Stimulated activated naive CD8-positive, alpha-beta T cell treated with anti-CD3 and anti-CD28 coated beads, Interleukin-15, amount 100 ng/mL, for 72 hours (primary cell): ENCODE data around the gene MTARC1.
A peak's percentile ranks its signal among the peaks of the same experiment; 100 is the strongest.

Experiments
- ATAC-seq: fragments of 150-1000 bp; cut with Tn5 transposase; 2 replicates; pipeline ENCODE4 v1.10.0; 2021; ENCODE audit warnings: mild to moderate bottlenecking, moderate library complexity
- DNase-seq, 2 donors: peaks; one replicate each; pipeline ENCODE4 v3.0.0; 2021 to 2022
- H3K27ac Mint-ChIP-seq, 2 donors: one replicate each; pipeline ENCODE4 v1.8.0; 2022; ENCODE audit warnings: mild to moderate bottlenecking in 2 of 2, mixed read lengths in 2 of 2, moderate library complexity in 2 of 2
- H3K27me3 Mint-ChIP-seq: one replicate; pipeline ENCODE4 v1.8.0; 2022; ENCODE audit warnings: mixed read lengths
- H3K4me1 Mint-ChIP-seq: one replicate; pipeline ENCODE4 v1.8.0; 2022; ENCODE audit warnings: mild to moderate bottlenecking, mixed read lengths
- H3K4me3 Mint-ChIP-seq, 2 donors: one replicate each; pipeline ENCODE4 v1.8.0; 2022; ENCODE audit warnings: mild to moderate bottlenecking in 2 of 2, mixed read lengths in 2 of 2, moderate library complexity in 1 of 2
- H3K9me3 Mint-ChIP-seq, 2 donors: one replicate each; pipeline ENCODE4 v1.8.0; 2022; ENCODE audit warnings: mixed read lengths in 2 of 2

The MTARC1 gene

GRCh38 chr1:220761688-220762427 lies 24.9 kb upstream of the MTARC1 start:
- DNase-seq (no peak), ATAC-seq (no peak)
- H3K27me3 Mint-ChIP-seq = peaks cover 12% of the 10 kb centered on the region
- H3K9me3 Mint-ChIP-seq = no peaks in the 10 kb centered on the region
- no peak overlapping the region for H3K27ac Mint-ChIP-seq
- no peak overlapping the region for H3K4me3 Mint-ChIP-seq
- H3K4me1 Mint-ChIP-seq = no peaks in the 10 kb centered on the region

- H3K4me1 Mint-ChIP-seq = no peaks in the 10 kb centered on the region
- no peak overlapping the region for H3K27ac Mint-ChIP-seq
- ATAC-seq (no peak), DNase-seq (no peak)
- peaks cover 2% of the 10 kb centered on the region for H3K27me3 Mint-ChIP-seq
- no peak overlapping the region for H3K4me3 Mint-ChIP-seq
- no peaks in the 10 kb centered on the region for H3K9me3 Mint-ChIP-seq
Observed at GRCh38 chr1:220764757-220765156, 22.0 kb upstream of the MTARC1 start.

DNA sequence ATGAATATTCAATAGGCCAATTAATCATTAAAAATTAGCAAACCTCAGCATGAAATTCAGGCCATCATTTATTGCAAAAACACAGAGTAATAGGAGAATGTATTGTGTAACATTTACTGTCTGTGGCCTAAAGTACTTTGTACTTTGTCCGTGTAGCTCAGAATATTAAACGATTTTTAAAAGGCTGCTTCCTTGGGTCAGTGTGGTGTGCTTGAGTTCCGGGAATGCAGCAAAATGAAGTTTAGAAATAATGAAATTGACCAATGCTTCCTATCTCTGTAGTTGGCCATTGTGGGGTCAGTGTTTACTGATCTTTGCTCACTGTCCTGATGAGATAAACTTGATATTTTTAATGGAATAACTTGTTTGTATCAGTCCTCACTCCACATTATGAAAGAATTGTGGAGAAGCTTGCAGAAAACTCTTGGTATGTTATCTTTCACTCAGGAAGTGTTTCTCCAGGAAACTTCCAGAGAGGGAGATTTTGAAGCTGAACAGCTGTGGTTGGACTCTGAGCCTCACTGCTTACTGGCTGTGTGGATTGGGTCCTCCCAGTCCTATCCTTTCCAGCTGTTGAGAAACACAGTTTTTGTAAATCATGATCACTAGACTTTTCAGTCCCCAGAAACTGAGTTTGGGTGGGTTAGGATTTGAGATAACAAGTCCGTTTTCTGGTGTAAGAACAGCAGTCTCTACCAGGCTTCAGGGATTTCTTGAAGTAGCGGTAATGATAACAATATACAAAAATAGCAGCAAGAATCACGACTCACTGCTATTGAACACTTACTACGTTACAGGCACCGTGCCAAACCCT lies 19.2 kb upstream of the MTARC1 start:
- DNase-seq = no peak
- H3K27me3 Mint-ChIP-seq = no peaks in the 10 kb centered on the region
- no peak for ATAC-seq
- no peak overlapping the region for H3K4me3 Mint-ChIP-seq
- no peaks in the 10 kb centered on the region for H3K9me3 Mint-ChIP-seq
- no peak overlapping the region for H3K27ac Mint-ChIP-seq
- no peaks in the 10 kb centered on the region for H3K4me1 Mint-ChIP-seq

DNA sequence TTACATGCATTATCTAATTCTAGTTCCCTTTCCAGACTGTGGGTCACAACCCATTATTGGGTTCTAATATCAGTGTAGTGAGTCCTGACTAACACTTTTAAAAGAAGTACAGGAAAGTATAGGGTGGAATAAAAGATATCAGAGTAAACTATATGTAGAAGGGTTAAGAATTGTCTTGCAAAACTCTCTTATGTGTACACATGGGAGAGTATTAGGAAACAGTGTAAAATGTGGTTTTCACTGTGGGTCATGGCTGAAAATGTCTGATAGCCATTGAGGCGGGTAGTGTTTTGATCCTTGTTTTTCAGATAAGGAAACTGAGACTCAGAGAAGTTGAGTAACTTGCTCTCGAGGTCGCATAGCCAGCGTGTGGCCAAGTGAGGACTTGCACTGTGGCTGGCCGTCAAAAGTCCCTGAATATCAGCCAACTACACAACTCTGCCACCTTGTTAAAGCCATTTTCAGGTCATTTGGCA lies 18.5 kb upstream of the MTARC1 start:
- H3K4me3 Mint-ChIP-seq = no peak overlapping the region
- no peaks in the 10 kb centered on the region for H3K9me3 Mint-ChIP-seq
- no peaks in the 10 kb centered on the region for H3K4me1 Mint-ChIP-seq
- H3K27ac Mint-ChIP-seq = no peak overlapping the region
- DNase-seq (no peak), ATAC-seq (no peak)
- peaks cover 6% of the 10 kb centered on the region for H3K27me3 Mint-ChIP-seq

GRCh38 chr1:220769205-220769604 lies 17.5 kb upstream of the MTARC1 start:
- Mint-ChIP-seq H3K4me3 (no peak overlapping the region), H3K9me3 (no peaks in the 10 kb centered on the region), H3K4me1 (no peaks in the 10 kb centered on the region), H3K27ac (peak overlapping the region in 1 of 2 donors; percentile 48), H3K27me3 (peaks cover 9% of the 10 kb centered on the region)
- no peak for DNase-seq
- ATAC-seq = no peak

- no peak overlapping the region for H3K27ac Mint-ChIP-seq
- H3K4me3 Mint-ChIP-seq = no peak overlapping the region
Observed at GRCh38 chr1:220770245-220770913, 16.3 kb upstream of the MTARC1 start.

GRCh38 chr1:220772846-220773245 lies 13.9 kb upstream of the MTARC1 start:
- Mint-ChIP-seq H3K27me3 (peaks cover 22% of the 10 kb centered on the region), H3K4me1 (no peaks in the 10 kb centered on the region), H3K27ac (peak overlapping the region in 1 of 2 donors; percentile 14), H3K9me3 (no peaks in the 10 kb centered on the region), H3K4me3 (no peak overlapping the region)
- ATAC-seq = no peak
- DNase-seq = no peak

More at GRCh38 chr1:220770245-220770913, 16.3 kb upstream of the MTARC1 start:
- ATAC-seq (no peak), DNase-seq (no peak)
- H3K27me3 Mint-ChIP-seq = peaks cover 9% of the 10 kb centered on the region
- no peaks in the 10 kb centered on the region for H3K9me3 Mint-ChIP-seq
- H3K4me1 Mint-ChIP-seq = no peaks in the 10 kb centered on the region

GRCh38 chr1:220775240-220775853 lies 11.4 kb upstream of the MTARC1 start:
- Mint-ChIP-seq H3K9me3 (no peaks in the 10 kb centered on the region), H3K27ac (no peak overlapping the region), H3K4me3 (no peak overlapping the region), H3K4me1 (no peaks in the 10 kb centered on the region), H3K27me3 (peaks cover 22% of the 10 kb centered on the region)
- no peak for ATAC-seq
- peak in 1 of 2 donors; percentile 11 for DNase-seq

DNA sequence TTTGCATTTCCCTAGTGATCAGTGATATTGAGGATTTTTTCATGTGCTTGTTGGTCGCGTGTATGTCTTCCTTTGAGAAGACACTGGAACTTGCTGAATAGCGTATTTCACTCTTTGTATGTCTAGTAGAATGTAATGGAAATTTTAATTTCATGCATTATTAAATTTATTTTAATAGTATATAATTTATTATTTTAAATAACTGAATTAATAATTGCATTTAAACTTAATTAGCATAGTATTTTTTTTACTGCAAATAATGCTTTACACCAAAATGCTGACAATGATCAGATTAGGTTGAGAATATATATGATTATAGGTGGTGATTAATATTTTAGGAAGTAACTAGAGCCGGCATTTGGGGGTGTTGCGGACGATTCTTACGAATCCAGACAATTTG lies 10.5 kb upstream of the MTARC1 start:
- DNase-seq (no peak), ATAC-seq (no peak)
- Mint-ChIP-seq H3K4me3 (no peak overlapping the region), H3K27me3 (peaks cover 22% of the 10 kb centered on the region), H3K4me1 (no peaks in the 10 kb centered on the region), H3K27ac (no peak overlapping the region), H3K9me3 (no peaks in the 10 kb centered on the region)

GRCh38 chr1:220776720-220777326 lies 9.9 kb upstream of the MTARC1 start:
- Mint-ChIP-seq H3K27ac (peak overlapping the region in 1 of 2 donors; percentile 54), H3K4me3 (no peak overlapping the region), H3K27me3 (peaks cover 28% of the 10 kb centered on the region), H3K9me3 (no peaks in the 10 kb centered on the region), H3K4me1 (no peaks in the 10 kb centered on the region)
- peak; percentile 55 to 57 for DNase-seq
- peak; percentile 85 for ATAC-seq

GRCh38 chr1:220783453-220783852 lies 3.3 kb upstream of the MTARC1 start:
- no peak for DNase-seq
- peaks cover 71% of the 10 kb centered on the region for H3K27me3 Mint-ChIP-seq
- no peaks in the 10 kb centered on the region for H3K9me3 Mint-ChIP-seq
- H3K4me1 Mint-ChIP-seq = peaks cover 5% of the 10 kb centered on the region
- H3K4me3 Mint-ChIP-seq = no peak overlapping the region
- H3K27ac Mint-ChIP-seq = no peak overlapping the region
- ATAC-seq = no peak

GRCh38 chr1:220784751-220785150 lies 2.0 kb upstream of the MTARC1 start:
- Mint-ChIP-seq H3K9me3 (no peaks in the 10 kb centered on the region), H3K27ac (no peak overlapping the region), H3K27me3 (peaks cover 79% of the 10 kb centered on the region), H3K4me3 (no peak overlapping the region), H3K4me1 (peaks cover 5% of the 10 kb centered on the region)
- DNase-seq (no peak), ATAC-seq (no peak)

GRCh38 chr1:220785166-220786056 lies 1.3 kb upstream of the MTARC1 start:
- no peaks in the 10 kb centered on the region for H3K9me3 Mint-ChIP-seq
- DNase-seq (no peak), ATAC-seq (no peak)
- H3K4me3 Mint-ChIP-seq = no peak overlapping the region
- no peak overlapping the region for H3K27ac Mint-ChIP-seq
- peaks cover 79% of the 10 kb centered on the region for H3K27me3 Mint-ChIP-seq
- H3K4me1 Mint-ChIP-seq = peaks cover 5% of the 10 kb centered on the region

DNA sequence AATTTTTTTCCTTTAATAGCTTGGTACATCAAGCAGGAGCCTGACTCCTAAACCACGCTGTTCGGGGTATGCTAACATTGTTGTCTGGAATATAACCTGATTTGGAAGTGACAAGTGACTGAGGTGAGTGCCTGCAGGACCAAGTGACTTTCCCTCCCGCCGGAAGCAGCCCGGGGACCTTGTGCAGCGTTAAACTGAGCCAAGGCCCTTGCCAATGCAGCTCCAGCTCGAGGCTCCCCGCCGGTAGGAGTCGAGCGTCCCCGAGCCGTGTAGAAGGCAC lies 716 bp upstream of the MTARC1 start:
- H3K27ac Mint-ChIP-seq = no peak overlapping the region
- DNase-seq = no peak
- H3K9me3 Mint-ChIP-seq = no peaks in the 10 kb centered on the region
- H3K4me1 Mint-ChIP-seq = peaks cover 5% of the 10 kb centered on the region
- peak; percentile 41 for ATAC-seq
- peaks cover 79% of the 10 kb centered on the region for H3K27me3 Mint-ChIP-seq
- H3K4me3 Mint-ChIP-seq = peak overlapping the region in 1 of 2 donors; percentile 57
